Measurements from ENCODE around the gene CELA3A.

- TF ChIP-seq CTCF (conservative IDR thresholded peaks at IDR 0.05 in 1 of 2, IDR thresholded peaks at IDR 0.05 in 1 of 2; ENCODE audit: extremely low read depth in 1 of 2, insufficient read depth in 1 of 2, low read depth in 1 of 2, low read length in 2 of 2) = no peak
- TF ChIP-seq EZH2 (IDR thresholded peaks at IDR 0.05; ENCODE audit: borderline replicate concordance, low read length) = no peak
Observed at GRCh38 chr1:22056936-22057335, 55.5 kb downstream of the CELA3A start.
